Activated T-cell treated with anti-CD3 and anti-CD28 coated beads, Interleukin-2, amount 50 U/mL, for 24 hours (primary cell): Measurements from ENCODE around the gene RABGAP1L.
"Not testable (repeated sequence)": the region's sequence is repeated elsewhere in the genome, so short reads cannot be mapped to it uniquely, and the experiment has no call there.

Source experiments
- DNase-seq: peaks from one replicate; pipeline ENCODE4 v3.0.0-alpha.2; 2020
- H3K27ac Mint-ChIP-seq: 2 replicates; pipeline ENCODE4 v1.8.0; 2020; ENCODE audit warnings: mild to moderate bottlenecking, mixed read lengths
- H3K27me3 Mint-ChIP-seq: 2 replicates; pipeline ENCODE4 v1.8.0; 2020; ENCODE audit warnings: mixed read lengths
- H3K36me3 Mint-ChIP-seq: 2 replicates; pipeline ENCODE4 v1.8.0; 2020; ENCODE audit warnings: low read depth, mixed read lengths
- H3K4me1 Mint-ChIP-seq: 2 replicates; pipeline ENCODE4 v1.8.0; 2020; ENCODE audit warnings: low read depth, mixed read lengths
- H3K4me3 Mint-ChIP-seq: 2 replicates; pipeline ENCODE4 v1.8.0; 2020; ENCODE audit warnings: mild to moderate bottlenecking, moderate library complexity, mixed read lengths
- H3K9me3 Mint-ChIP-seq: 2 replicates; pipeline ENCODE4 v1.8.0; 2020; ENCODE audit warnings: mixed read lengths

RABGAP1L gene

GRCh38 chr1:174406421-174406820 is 247.1 kb downstream of the RABGAP1L start:
- DNase-seq, result no peak
- H3K27me3 Mint-ChIP-seq, result no peaks in the 10 kb centered on the region
- H3K9me3 Mint-ChIP-seq, result peaks cover 2% of the 10 kb centered on the region
- H3K4me3 Mint-ChIP-seq, result no peak overlapping the region
- peaks cover 20% of the 10 kb centered on the region for H3K36me3 Mint-ChIP-seq
- H3K4me1 Mint-ChIP-seq, result peaks cover 8% of the 10 kb centered on the region
- no peak overlapping the region for H3K27ac Mint-ChIP-seq

- DNase-seq, result no peak
- H3K36me3 Mint-ChIP-seq, result peaks cover 17% of the 10 kb centered on the region
- H3K9me3 Mint-ChIP-seq, result peaks cover 11% of the 10 kb centered on the region
- H3K27me3 Mint-ChIP-seq, result no peaks in the 10 kb centered on the region
- H3K4me1 Mint-ChIP-seq, result peaks cover 16% of the 10 kb centered on the region
- no peak overlapping the region for H3K4me3 Mint-ChIP-seq
- H3K27ac Mint-ChIP-seq, result no peak overlapping the region
Observed at GRCh38 chr1:174407665-174408064, 248.3 kb downstream of the RABGAP1L start.

GRCh38 chr1:174408146-174408545 is 248.8 kb downstream of the RABGAP1L start:
- peaks cover 11% of the 10 kb centered on the region for H3K9me3 Mint-ChIP-seq
- H3K36me3 Mint-ChIP-seq, result peaks cover 17% of the 10 kb centered on the region
- H3K27ac Mint-ChIP-seq, result no peak overlapping the region
- DNase-seq, result no peak
- peaks cover 17% of the 10 kb centered on the region for H3K4me1 Mint-ChIP-seq
- no peaks in the 10 kb centered on the region for H3K27me3 Mint-ChIP-seq
- no peak overlapping the region for H3K4me3 Mint-ChIP-seq

- not testable (repeated sequence) for H3K27me3 Mint-ChIP-seq, DNase-seq, H3K4me3 Mint-ChIP-seq
- peaks cover 17% of the 10 kb centered on the region for H3K36me3 Mint-ChIP-seq
- peak overlapping the region; percentile 7 for H3K27ac Mint-ChIP-seq
- peaks cover 30% of the 10 kb centered on the region for H3K4me1 Mint-ChIP-seq
- H3K9me3 Mint-ChIP-seq, result peaks cover 11% of the 10 kb centered on the region
Observed at GRCh38 chr1:174409801-174410200, 250.5 kb downstream of the RABGAP1L start.

GRCh38 chr1:174413632-174414031 is 254.3 kb downstream of the RABGAP1L start:
- no peak for DNase-seq

GRCh38 chr1:174414203-174414602 is 254.9 kb downstream of the RABGAP1L start:
- DNase-seq, result no peak
- no peaks in the 10 kb centered on the region for H3K27me3 Mint-ChIP-seq
- H3K36me3 Mint-ChIP-seq, result peaks cover 9% of the 10 kb centered on the region
- peaks cover 34% of the 10 kb centered on the region for H3K4me1 Mint-ChIP-seq
- H3K9me3 Mint-ChIP-seq, result peaks cover 11% of the 10 kb centered on the region
- H3K4me3 Mint-ChIP-seq, result no peak overlapping the region
- no peak overlapping the region for H3K27ac Mint-ChIP-seq

More at GRCh38 chr1:174413632-174414031, 254.3 kb downstream of the RABGAP1L start:
- Mint-ChIP-seq H3K27ac (no peak overlapping the region), H3K4me1 (peaks cover 32% of the 10 kb centered on the region), H3K4me3 (no peak overlapping the region), H3K27me3 (no peaks in the 10 kb centered on the region), H3K36me3 (peaks cover 14% of the 10 kb centered on the region), H3K9me3 (peaks cover 11% of the 10 kb centered on the region)

- no peak for DNase-seq
- Mint-ChIP-seq H3K4me1 (peaks cover 39% of the 10 kb centered on the region), H3K9me3 (peaks cover 11% of the 10 kb centered on the region), H3K27me3 (no peaks in the 10 kb centered on the region), H3K27ac (no peak overlapping the region), H3K36me3 (peaks cover 6% of the 10 kb centered on the region), H3K4me3 (no peak overlapping the region)
Observed at GRCh38 chr1:174415506-174415905, 256.2 kb downstream of the RABGAP1L start.

GRCh38 chr1:174417921-174418320 is 258.6 kb downstream of the RABGAP1L start:
- Mint-ChIP-seq H3K36me3 (no peaks in the 10 kb centered on the region), H3K4me3 (no peak overlapping the region), H3K9me3 (no peaks in the 10 kb centered on the region), H3K27me3 (no peaks in the 10 kb centered on the region), H3K4me1 (peaks cover 23% of the 10 kb centered on the region), H3K27ac (no peak overlapping the region)
- DNase-seq, result no peak

GRCh38 chr1:174425121-174425520 is 265.8 kb downstream of the RABGAP1L start:
- Mint-ChIP-seq H3K36me3 (no peaks in the 10 kb centered on the region), H3K27me3 (no peaks in the 10 kb centered on the region), H3K4me1 (peaks cover 3% of the 10 kb centered on the region), H3K27ac (no peak overlapping the region), H3K4me3 (no peak overlapping the region), H3K9me3 (no peaks in the 10 kb centered on the region)
- DNase-seq, result no peak

GRCh38 chr1:174426153-174426552 is 266.8 kb downstream of the RABGAP1L start:
- Mint-ChIP-seq H3K9me3 (no peaks in the 10 kb centered on the region), H3K4me3 (no peak overlapping the region), H3K36me3 (no peaks in the 10 kb centered on the region), H3K27ac (no peak overlapping the region), H3K27me3 (no peaks in the 10 kb centered on the region), H3K4me1 (peaks cover 2% of the 10 kb centered on the region)
- DNase-seq, result no peak

- H3K27ac Mint-ChIP-seq, result no peak overlapping the region
- H3K27me3 Mint-ChIP-seq, result no peaks in the 10 kb centered on the region
- peaks cover 2% of the 10 kb centered on the region for H3K4me1 Mint-ChIP-seq
- H3K4me3 Mint-ChIP-seq, result no peak overlapping the region
- H3K36me3 Mint-ChIP-seq, result no peaks in the 10 kb centered on the region
- no peak for DNase-seq
- H3K9me3 Mint-ChIP-seq, result no peaks in the 10 kb centered on the region
Observed at GRCh38 chr1:174428033-174428432, 268.7 kb downstream of the RABGAP1L start.

- no peak overlapping the region for H3K27ac Mint-ChIP-seq
- H3K9me3 Mint-ChIP-seq, result no peaks in the 10 kb centered on the region
- no peaks in the 10 kb centered on the region for H3K36me3 Mint-ChIP-seq
- no peak overlapping the region for H3K4me3 Mint-ChIP-seq
- H3K4me1 Mint-ChIP-seq, result peaks cover 2% of the 10 kb centered on the region
- no peak for DNase-seq
- no peaks in the 10 kb centered on the region for H3K27me3 Mint-ChIP-seq
Observed at GRCh38 chr1:174428739-174429138, 269.4 kb downstream of the RABGAP1L start.

GRCh38 chr1:174433451-174433850 is 274.1 kb downstream of the RABGAP1L start:
- Mint-ChIP-seq H3K9me3 (peaks cover 6% of the 10 kb centered on the region), H3K4me1 (no peaks in the 10 kb centered on the region), H3K27me3 (no peaks in the 10 kb centered on the region), H3K27ac (no peak overlapping the region), H3K36me3 (peaks cover 9% of the 10 kb centered on the region), H3K4me3 (no peak overlapping the region)
- DNase-seq, result no peak

GRCh38 chr1:174445351-174445750 is 286.0 kb downstream of the RABGAP1L start:
- Mint-ChIP-seq H3K9me3 (no peaks in the 10 kb centered on the region), H3K4me1 (peaks cover 6% of the 10 kb centered on the region), H3K36me3 (no peaks in the 10 kb centered on the region), H3K27ac (no peak overlapping the region), H3K4me3 (no peak overlapping the region), H3K27me3 (no peaks in the 10 kb centered on the region)
- DNase-seq, result no peak

- Mint-ChIP-seq H3K36me3 (no peaks in the 10 kb centered on the region), H3K9me3 (no peaks in the 10 kb centered on the region), H3K4me3 (no peak overlapping the region), H3K27ac (no peak overlapping the region), H3K27me3 (no peaks in the 10 kb centered on the region), H3K4me1 (peaks cover 6% of the 10 kb centered on the region)
- DNase-seq, result no peak
Observed at GRCh38 chr1:174445817-174446216, 286.5 kb downstream of the RABGAP1L start.

- peaks cover 6% of the 10 kb centered on the region for H3K4me1 Mint-ChIP-seq
- no peaks in the 10 kb centered on the region for H3K36me3 Mint-ChIP-seq
- DNase-seq, result no peak
- H3K27ac Mint-ChIP-seq, result no peak within 1 kb of the TSS
- no peaks in the 10 kb centered on the region for H3K27me3 Mint-ChIP-seq
- no peaks in the 10 kb centered on the region for H3K9me3 Mint-ChIP-seq
- no peak within 1 kb of the TSS for H3K4me3 Mint-ChIP-seq
Observed at GRCh38 chr1:174447866-174448530, 288.7 kb downstream of the RABGAP1L start, which contains the start of gene GPR52. Gene GPR52, plus strand, starts transcription at chr1:174447964. Its CDS starts 148 bp downstream, at chr1:174448112.
